ENCODE measurements around the gene CCDC186. TPM values are rescaled to one million over a fixed set of nuclear protein-coding genes. Genes with fewer than 3 reads are reported as not detected.

CCDC186 gene
- polyA plus RNA-seq, 1 donor from 2014 or later: 24.2 TPM

DNA sequence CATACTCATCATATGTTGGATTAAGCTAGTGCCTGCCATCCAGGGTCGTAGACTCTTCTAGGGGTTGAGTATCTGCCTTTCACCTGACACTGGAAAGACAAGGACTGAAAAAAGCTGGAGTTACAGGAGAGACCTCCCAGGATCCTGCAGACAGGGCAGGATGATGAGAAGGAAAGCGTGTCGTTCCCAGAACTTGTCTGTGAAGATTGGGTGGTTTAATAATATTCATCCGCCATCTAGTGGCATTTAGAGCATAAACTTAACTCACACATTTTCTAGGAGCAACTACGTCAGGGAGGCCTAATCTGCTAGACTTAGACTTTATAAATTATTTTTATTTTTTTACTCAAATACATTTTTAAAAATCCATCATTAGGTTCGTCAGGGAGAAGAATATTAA is 70.7 kb downstream of the CCDC186 start:
- H3K9ac ChIP-seq (ENCODE audit: low read length): no peak overlapping the region
- no peaks in the 10 kb centered on the region for H3F3A ChIP-seq (ENCODE audit: insufficient read depth, low read length, poor library complexity, severe bottlenecking)
- no peaks in the 10 kb centered on the region for H3K79me2 ChIP-seq (replicated peaks; ENCODE audit: insufficient read depth, low read length)
- TF ChIP-seq SMC3 (conservative IDR thresholded peaks at IDR 0.05; ENCODE audit: poor library complexity) (peak; percentile 88), RAD21 (conservative IDR thresholded peaks at IDR 0.05) (peak; percentile 86), EP300 (conservative IDR thresholded peaks at IDR 0.05; ENCODE audit: poor library complexity, severe bottlenecking) (no peak)
- TF ChIP-seq, protein P1, sequence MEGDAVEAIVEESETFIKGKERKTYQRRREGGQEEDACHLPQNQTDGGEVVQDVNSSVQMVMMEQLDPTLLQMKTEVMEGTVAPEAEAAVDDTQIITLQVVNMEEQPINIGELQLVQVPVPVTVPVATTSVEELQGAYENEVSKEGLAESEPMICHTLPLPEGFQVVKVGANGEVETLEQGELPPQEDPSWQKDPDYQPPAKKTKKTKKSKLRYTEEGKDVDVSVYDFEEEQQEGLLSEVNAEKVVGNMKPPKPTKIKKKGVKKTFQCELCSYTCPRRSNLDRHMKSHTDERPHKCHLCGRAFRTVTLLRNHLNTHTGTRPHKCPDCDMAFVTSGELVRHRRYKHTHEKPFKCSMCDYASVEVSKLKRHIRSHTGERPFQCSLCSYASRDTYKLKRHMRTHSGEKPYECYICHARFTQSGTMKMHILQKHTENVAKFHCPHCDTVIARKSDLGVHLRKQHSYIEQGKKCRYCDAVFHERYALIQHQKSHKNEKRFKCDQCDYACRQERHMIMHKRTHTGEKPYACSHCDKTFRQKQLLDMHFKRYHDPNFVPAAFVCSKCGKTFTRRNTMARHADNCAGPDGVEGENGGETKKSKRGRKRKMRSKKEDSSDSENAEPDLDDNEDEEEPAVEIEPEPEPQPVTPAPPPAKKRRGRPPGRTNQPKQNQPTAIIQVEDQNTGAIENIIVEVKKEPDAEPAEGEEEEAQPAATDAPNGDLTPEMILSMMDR (IDR thresholded peaks at IDR 0.05; ENCODE audit: poor library complexity, severe bottlenecking): peak; percentile 81
- no peaks in the 10 kb centered on the region for H3K9me3 ChIP-seq (ENCODE audit: low read length)
- no peak overlapping the region for H3K27ac ChIP-seq (ENCODE audit: low read length)
- no peak overlapping the region for H3K4me3 ChIP-seq (ENCODE audit: low read length)
- H3K36me3 ChIP-seq (ENCODE audit: insufficient read depth, low read length): no peaks in the 10 kb centered on the region
- no peak overlapping the region for H3K4me2 ChIP-seq (ENCODE audit: low read length)
- H3K9me2 ChIP-seq (ENCODE audit: insufficient read depth, low read length): no peaks in the 10 kb centered on the region
- no peaks in the 10 kb centered on the region for H4K20me1 ChIP-seq (ENCODE audit: insufficient read depth)
- H3K27me3 ChIP-seq (ENCODE audit: insufficient read depth, low read depth, low read length): peaks cover 23% of the 10 kb centered on the region
- H2AFZ ChIP-seq (ENCODE audit: low read depth, low read length): no peak overlapping the region

- H3K27ac ChIP-seq (ENCODE audit: low read length): no peak overlapping the region
- H3K27me3 ChIP-seq (ENCODE audit: insufficient read depth, low read depth, low read length): peaks cover 23% of the 10 kb centered on the region
- no peak overlapping the region for H3K4me3 ChIP-seq (ENCODE audit: low read length)
- H3K79me2 ChIP-seq (replicated peaks; ENCODE audit: insufficient read depth, low read length): no peaks in the 10 kb centered on the region
- no peaks in the 10 kb centered on the region for H3K9me2 ChIP-seq (ENCODE audit: insufficient read depth, low read length)
- no peaks in the 10 kb centered on the region for H4K20me1 ChIP-seq (ENCODE audit: insufficient read depth)
- H3K9me3 ChIP-seq (ENCODE audit: low read length): no peaks in the 10 kb centered on the region
- no peaks in the 10 kb centered on the region for H3K36me3 ChIP-seq (ENCODE audit: insufficient read depth, low read length)
- H2AFZ ChIP-seq (ENCODE audit: low read depth, low read length): no peak overlapping the region
- TF ChIP-seq EP300 (conservative IDR thresholded peaks at IDR 0.05; ENCODE audit: poor library complexity, severe bottlenecking) (no peak), SMC3 (conservative IDR thresholded peaks at IDR 0.05; ENCODE audit: poor library complexity) (no peak), MXI1 (conservative IDR thresholded peaks at IDR 0.05; ENCODE audit: poor library complexity, severe bottlenecking) (no peak), RAD21 (conservative IDR thresholded peaks at IDR 0.05) (no peak), TAF1 (IDR thresholded peaks at IDR 0.05; ENCODE audit: low read depth) (no peak), POLR2AphosphoS5 (IDR thresholded peaks at IDR 0.05) (no peak), EZH2 (IDR thresholded peaks at IDR 0.05; ENCODE audit: borderline replicate concordance, insufficient read depth, low read length, poor library complexity, severe bottlenecking) (no peak)
- TF ChIP-seq, protein P2, sequence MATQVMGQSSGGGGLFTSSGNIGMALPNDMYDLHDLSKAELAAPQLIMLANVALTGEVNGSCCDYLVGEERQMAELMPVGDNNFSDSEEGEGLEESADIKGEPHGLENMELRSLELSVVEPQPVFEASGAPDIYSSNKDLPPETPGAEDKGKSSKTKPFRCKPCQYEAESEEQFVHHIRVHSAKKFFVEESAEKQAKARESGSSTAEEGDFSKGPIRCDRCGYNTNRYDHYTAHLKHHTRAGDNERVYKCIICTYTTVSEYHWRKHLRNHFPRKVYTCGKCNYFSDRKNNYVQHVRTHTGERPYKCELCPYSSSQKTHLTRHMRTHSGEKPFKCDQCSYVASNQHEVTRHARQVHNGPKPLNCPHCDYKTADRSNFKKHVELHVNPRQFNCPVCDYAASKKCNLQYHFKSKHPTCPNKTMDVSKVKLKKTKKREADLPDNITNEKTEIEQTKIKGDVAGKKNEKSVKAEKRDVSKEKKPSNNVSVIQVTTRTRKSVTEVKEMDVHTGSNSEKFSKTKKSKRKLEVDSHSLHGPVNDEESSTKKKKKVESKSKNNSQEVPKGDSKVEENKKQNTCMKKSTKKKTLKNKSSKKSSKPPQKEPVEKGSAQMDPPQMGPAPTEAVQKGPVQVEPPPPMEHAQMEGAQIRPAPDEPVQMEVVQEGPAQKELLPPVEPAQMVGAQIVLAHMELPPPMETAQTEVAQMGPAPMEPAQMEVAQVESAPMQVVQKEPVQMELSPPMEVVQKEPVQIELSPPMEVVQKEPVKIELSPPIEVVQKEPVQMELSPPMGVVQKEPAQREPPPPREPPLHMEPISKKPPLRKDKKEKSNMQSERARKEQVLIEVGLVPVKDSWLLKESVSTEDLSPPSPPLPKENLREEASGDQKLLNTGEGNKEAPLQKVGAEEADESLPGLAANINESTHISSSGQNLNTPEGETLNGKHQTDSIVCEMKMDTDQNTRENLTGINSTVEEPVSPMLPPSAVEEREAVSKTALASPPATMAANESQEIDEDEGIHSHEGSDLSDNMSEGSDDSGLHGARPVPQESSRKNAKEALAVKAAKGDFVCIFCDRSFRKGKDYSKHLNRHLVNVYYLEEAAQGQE (IDR thresholded peaks at IDR 0.05; ENCODE audit: borderline replicate concordance): no peak
- TF ChIP-seq, protein P1 (IDR thresholded peaks at IDR 0.05; ENCODE audit: poor library complexity, severe bottlenecking): no peak
- no peaks in the 10 kb centered on the region for H3F3A ChIP-seq (ENCODE audit: insufficient read depth, low read length, poor library complexity, severe bottlenecking)
- no peak overlapping the region for H3K9ac ChIP-seq (ENCODE audit: low read length)
- no peak overlapping the region for H3K4me2 ChIP-seq (ENCODE audit: low read length)
These were observed 71.7 kb downstream of the CCDC186 start for GRCh38 chr10:114102256-114102655.
